ENCODE measurements around the gene C4orf36. TPM values are rescaled to one million over a fixed set of nuclear protein-coding genes. Genes with fewer than 3 reads are reported as not detected.

Gene C4orf36
- total RNA-seq, 2 experiments from 2014 or later, result not detected

DNA sequence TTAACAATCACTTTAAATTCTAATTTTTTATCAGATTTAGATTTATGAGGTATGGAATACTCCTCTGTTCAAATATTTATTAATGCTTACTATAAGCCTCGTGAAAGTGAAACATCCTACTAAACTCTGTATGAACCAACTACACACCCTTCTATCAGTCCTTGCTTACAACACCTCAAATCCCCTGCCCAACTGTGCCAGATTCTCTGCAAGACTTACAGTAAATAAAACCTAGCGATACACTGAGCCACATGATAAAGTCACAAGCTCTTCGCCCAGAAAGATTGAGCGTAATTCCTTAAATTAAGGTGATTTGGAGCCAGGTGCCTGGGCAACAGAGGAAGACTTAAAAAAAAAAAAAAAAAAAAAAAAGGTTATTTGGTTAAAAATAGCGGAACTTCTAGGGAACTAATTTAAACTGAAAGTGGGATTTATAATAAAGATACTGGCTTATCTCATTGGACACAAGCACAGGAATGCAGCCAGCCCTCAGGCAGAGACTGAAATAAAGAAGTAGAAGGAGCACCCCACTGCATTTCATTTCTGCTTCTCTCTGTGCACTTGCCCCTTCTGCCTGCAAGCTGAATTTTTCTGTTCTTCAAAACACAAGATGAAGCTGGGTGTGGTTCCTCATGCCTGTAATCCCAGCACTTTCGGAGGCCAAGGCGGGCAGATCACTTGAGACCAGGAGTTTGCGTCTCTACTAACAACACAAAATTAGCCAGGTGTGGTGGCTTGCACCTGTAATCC is 17.5 kb upstream of the C4orf36 start:
- ChIA-PET POLR2A (interaction anchor here (0.6 kb wide), 1 partner anchor 310 kb away, joined by 3 read pairs; no protein-coding TSS in a partner anchor), CTCF (interaction anchor here (3.0 kb wide), 1 partner anchor 13 kb away, joined by 9 read pairs; no protein-coding TSS in a partner anchor)
- TF ChIP-seq CTCF (IDR thresholded peaks at IDR 0.05), result no peak
- DNase-seq (peak in 1 of 14 experiments; percentile 17), ATAC-seq (ENCODE audit: poor library complexity) (no peak)
- Histone ChIP-seq H3K27ac (ENCODE audit: low read depth in 1 of 2, low read length in 2 of 2) (no peak overlapping the region), H3K9me3 (ENCODE audit: control insufficient read depth in 1 of 2, insufficient read depth in 1 of 2, low read length in 2 of 2) (no peaks in the 10 kb centered on the region), H3K4me1 (ENCODE audit: insufficient read depth, low read length) (peaks cover 5% of the 10 kb centered on the region), H3K4me3 (ENCODE audit: low read length) (no peak overlapping the region), H3K36me3 (ENCODE audit: insufficient read depth, low read length) (no peaks in the 10 kb centered on the region), H3K27me3 (ENCODE audit: control insufficient read depth in 1 of 2, insufficient read depth in 2 of 2, low read length in 2 of 2) (no peaks in the 10 kb centered on the region)
- no peaks in the 10 kb centered on the region for H3K36me3 Mint-ChIP-seq (ENCODE audit: low read depth)
- H3K4me1 Mint-ChIP-seq (ENCODE audit: low read depth), result peaks cover 24% of the 10 kb centered on the region
- H3K27me3 Mint-ChIP-seq, result no peaks in the 10 kb centered on the region
- no peak overlapping the region for H3K4me3 Mint-ChIP-seq
- H3K27ac Mint-ChIP-seq, result no peak overlapping the region
- H3K9me3 Mint-ChIP-seq, result no peaks in the 10 kb centered on the region
- intact Hi-C loops (cut with DNase I, micrococcal nuclease), result no loop called here

GRCh38 chr4:86908251-86908657 is 16.0 kb upstream of the C4orf36 start:
- no peak overlapping the region for H3K27ac ChIP-seq (ENCODE audit: low read depth in 1 of 2, low read length in 2 of 2)
- ATAC-seq (ENCODE audit: poor library complexity) (peak; percentile 29), DNase-seq (peak in 3 of 14 experiments; percentile 24 to 29 (median 26))
- Mint-ChIP-seq H3K4me3 (peak overlapping the region; percentile 82), H3K9me3 (no peaks in the 10 kb centered on the region), H3K27me3 (no peaks in the 10 kb centered on the region), H3K4me1 (ENCODE audit: low read depth) (peaks cover 24% of the 10 kb centered on the region), H3K36me3 (ENCODE audit: low read depth) (no peaks in the 10 kb centered on the region), H3K27ac (peak overlapping the region; percentile 37)
- no peaks in the 10 kb centered on the region for H3K36me3 ChIP-seq (ENCODE audit: insufficient read depth, low read length)
- peak overlapping the region; percentile 11 for H3K4me3 ChIP-seq (ENCODE audit: low read length)
- peaks cover 14% of the 10 kb centered on the region for H3K4me1 ChIP-seq (ENCODE audit: insufficient read depth, low read length)
- intact Hi-C loops (cut with DNase I, micrococcal nuclease), result no loop called here
- POLR2A ChIA-PET, result interaction anchor here (0.7 kb wide), 1 partner anchor 516 kb away, joined by 3 read pairs; no protein-coding TSS in a partner anchor
- CTCF ChIA-PET, result interaction anchor here (0.7 kb wide), 1 partner anchor 230 kb away, joined by 3 read pairs; no protein-coding TSS in a partner anchor
- TF ChIP-seq CTCF (IDR thresholded peaks at IDR 0.05), result no peak
- H3K27me3 ChIP-seq (ENCODE audit: control insufficient read depth in 1 of 2, insufficient read depth in 2 of 2, low read length in 2 of 2), result peaks cover 0 to 2% of the 10 kb centered on the region in 2 experiments
- H3K9me3 ChIP-seq (ENCODE audit: control insufficient read depth in 1 of 2, insufficient read depth in 1 of 2, low read length in 2 of 2), result no peaks in the 10 kb centered on the region

DNA sequence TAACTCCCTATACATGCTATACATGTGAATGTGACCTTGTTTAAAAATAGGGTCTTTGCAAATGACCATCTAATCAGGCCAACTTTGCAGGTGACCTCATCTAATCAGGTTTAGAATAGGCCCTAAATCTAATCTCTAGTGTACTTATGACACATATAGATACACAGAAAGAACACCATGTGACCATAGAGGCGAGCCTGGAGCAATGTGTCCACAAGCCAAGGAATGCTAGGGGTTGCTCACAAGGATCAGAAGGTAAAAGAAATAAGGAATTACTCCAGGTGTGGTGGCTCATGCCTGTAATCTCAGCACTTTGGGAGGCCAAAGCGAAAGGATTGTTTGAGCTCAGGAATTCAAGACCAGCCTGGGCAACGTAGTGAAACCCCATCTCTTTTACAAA is 9.6 kb upstream of the C4orf36 start:
- peaks cover 7% of the 10 kb centered on the region for H3K27me3 Mint-ChIP-seq
- DNase-seq (no peak), ATAC-seq (ENCODE audit: poor library complexity) (no peak)
- intact Hi-C loops (cut with DNase I, micrococcal nuclease), result no loop called here
- peaks cover 10% of the 10 kb centered on the region for H3K4me1 ChIP-seq (ENCODE audit: insufficient read depth, low read length)
- no peaks in the 10 kb centered on the region for H3K36me3 Mint-ChIP-seq (ENCODE audit: low read depth)
- no peak overlapping the region for H3K27ac ChIP-seq (ENCODE audit: low read depth in 1 of 2, low read length in 2 of 2)
- POLR2A ChIA-PET, result no interaction called here
- no peaks in the 10 kb centered on the region for H3K9me3 Mint-ChIP-seq
- no peaks in the 10 kb centered on the region for H3K36me3 ChIP-seq (ENCODE audit: insufficient read depth, low read length)
- H3K4me1 Mint-ChIP-seq (ENCODE audit: low read depth), result no peaks in the 10 kb centered on the region
- no peak for TF ChIP-seq CTCF (IDR thresholded peaks at IDR 0.05)
- H3K4me3 ChIP-seq (ENCODE audit: low read length), result no peak overlapping the region
- H3K27me3 ChIP-seq (ENCODE audit: control insufficient read depth in 1 of 2, insufficient read depth in 2 of 2, low read length in 2 of 2), result peaks cover 0 to 2% of the 10 kb centered on the region in 2 experiments
- CTCF ChIA-PET, result no interaction called here
- H3K4me3 Mint-ChIP-seq, result no peak overlapping the region
- no peak overlapping the region for H3K27ac Mint-ChIP-seq
- no peaks in the 10 kb centered on the region for H3K9me3 ChIP-seq (ENCODE audit: control insufficient read depth in 1 of 2, insufficient read depth in 1 of 2, low read length in 2 of 2)
